LNCAP (cell line): ENCODE results near the gene SF1.

Experiments used
- CTCF ChIP-seq: fragments of 450-650 bp; IDR thresholded peaks from 2 replicates; pipeline ENCODE4 v1.5.1; 2017; ENCODE audit warnings: mild to moderate bottlenecking

Gene SF1

GRCh38 chr11:64723907-64724862, 54.2 kb downstream of the SF1 start:
- TF ChIP-seq CTCF, result no peak

GRCh38 chr11:64723117-64723906, 55.0 kb downstream of the SF1 start, which contains the start of gene NRXN2:
Gene NRXN2 (minus strand): TSS chr11:64723197. CDS start chr11:64713699, 9,498 bp downstream.
- TF ChIP-seq CTCF, result peak; percentile 100

- TF ChIP-seq CTCF, result no peak
These were observed 55.9 kb downstream of the SF1 start for GRCh38 chr11:64722141-64723065.

DNA sequence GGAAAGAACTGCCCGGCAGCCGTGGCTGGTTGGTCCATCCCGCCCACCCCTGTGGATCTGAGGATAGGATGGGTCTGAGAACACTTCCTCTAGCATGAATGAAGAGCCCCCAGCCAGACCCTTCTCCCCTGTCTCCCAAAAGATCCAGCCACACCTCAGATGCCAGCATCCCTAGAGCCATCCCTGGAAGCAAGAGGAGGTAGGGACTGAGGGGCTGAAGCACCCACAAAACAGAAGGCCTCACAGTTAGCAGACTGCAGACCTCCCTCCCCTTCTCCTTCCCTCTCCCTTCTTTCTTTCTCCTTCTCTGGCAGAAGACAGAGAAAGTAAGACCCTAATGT, 57.0 kb downstream of the SF1 start:
- no peak for TF ChIP-seq CTCF

DNA sequence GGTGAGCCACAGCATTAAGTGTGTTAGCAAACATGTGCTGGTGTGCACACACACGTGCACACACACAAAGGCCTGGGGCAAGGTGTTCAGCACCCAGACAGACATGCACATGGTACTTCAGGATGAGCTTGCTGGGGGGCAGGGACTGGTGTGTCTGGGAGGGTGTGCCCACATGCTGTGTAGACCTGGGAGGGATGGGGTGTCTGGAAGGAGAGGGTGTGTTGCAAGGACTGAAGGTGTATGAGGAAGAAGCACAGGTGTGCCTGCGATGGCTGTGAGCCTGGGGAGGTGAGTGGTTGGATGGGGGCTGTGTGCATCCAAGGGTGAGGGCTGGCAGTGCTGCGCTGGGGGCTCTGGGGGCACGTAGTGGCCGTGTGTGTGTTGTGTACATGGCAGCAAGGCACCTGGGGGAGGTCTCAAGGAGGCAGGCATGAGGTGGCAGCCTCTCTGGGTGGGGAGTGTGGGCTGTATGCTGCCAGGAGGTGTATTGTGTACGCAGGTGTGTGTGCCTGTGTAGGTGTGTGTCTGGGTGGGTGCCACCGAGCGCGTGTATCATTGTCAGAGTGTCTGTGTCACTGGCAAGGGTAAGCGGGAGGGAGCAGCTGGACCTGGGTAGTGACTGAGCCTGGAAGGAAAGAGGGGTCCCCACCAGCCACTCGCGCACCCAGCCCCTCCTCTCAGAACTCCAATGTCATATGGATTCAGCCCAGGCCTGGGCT, 57.5 kb downstream of the SF1 start:
- no peak for TF ChIP-seq CTCF

DNA sequence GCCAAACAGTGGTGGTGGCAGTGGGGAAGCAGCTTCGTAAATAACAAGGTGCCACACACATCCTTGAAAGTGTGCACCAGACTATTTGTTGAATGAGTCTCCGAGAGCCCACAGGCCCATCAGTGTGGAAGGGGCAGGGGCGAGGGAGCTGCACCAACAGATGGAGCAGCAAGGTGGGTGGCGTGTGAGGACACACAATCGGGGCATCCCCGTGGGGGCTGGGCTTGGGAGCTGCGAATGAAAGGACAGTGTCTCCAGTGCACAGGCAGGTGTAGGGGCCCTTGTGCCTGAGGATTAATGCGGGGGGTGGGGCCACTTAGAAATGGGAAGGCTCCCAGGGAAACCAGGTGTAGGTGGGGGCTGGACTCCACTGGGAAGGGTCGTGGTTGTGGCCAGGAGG, 58.2 kb downstream of the SF1 start:
- TF ChIP-seq CTCF, result no peak
